Measurements from ENCODE around the gene EVC.
A peak's percentile ranks its signal among the peaks of the same experiment; 100 is the strongest.
"Not testable (repeated sequence)": the region's sequence is repeated elsewhere in the genome, so short reads cannot be mapped to it uniquely, and the experiment has no call there.

Gene EVC

GRCh38 chr4:5821665-5822358 lies 110.8 kb downstream of the EVC start:
- no peak for DNase-seq

- DNase-seq: no peak
Measured at GRCh38 chr4:5822619-5823018, 111.6 kb downstream of the EVC start.

- DNase-seq: no peak
Measured at GRCh38 chr4:5823542-5824211, 112.7 kb downstream of the EVC start.

GRCh38 chr4:5824227-5824626 lies 113.2 kb downstream of the EVC start:
- DNase-seq: no peak

GRCh38 chr4:5824635-5825034 lies 113.6 kb downstream of the EVC start:
- no peak for DNase-seq

- DNase-seq: no peak
Measured at GRCh38 chr4:5825321-5826041, 114.5 kb downstream of the EVC start.

- no peak for DNase-seq
Measured at GRCh38 chr4:5826437-5827107, 115.6 kb downstream of the EVC start.

- no peak for DNase-seq
Measured at GRCh38 chr4:5827108-5828004, 116.4 kb downstream of the EVC start.

GRCh38 chr4:5828005-5828391 lies 117.0 kb downstream of the EVC start:
- no peak for DNase-seq

- peak; percentile 50 for DNase-seq
Measured at GRCh38 chr4:5836943-5837342, 125.9 kb downstream of the EVC start.

GRCh38 chr4:5837483-5837882 lies 126.5 kb downstream of the EVC start:
- DNase-seq: not testable (repeated sequence)

- no peak for DNase-seq
Measured at GRCh38 chr4:5839332-5839731, 128.3 kb downstream of the EVC start.

- DNase-seq: no peak
Measured at GRCh38 chr4:5839751-5840674, 129.0 kb downstream of the EVC start.

- no peak for DNase-seq
Measured at GRCh38 chr4:5842456-5842855, 131.5 kb downstream of the EVC start.

GRCh38 chr4:5843573-5844530 lies 132.9 kb downstream of the EVC start:
- DNase-seq: no peak

GRCh38 chr4:5845035-5845905 lies 134.3 kb downstream of the EVC start:
- DNase-seq: no peak

- DNase-seq: no peak
Measured at GRCh38 chr4:5851637-5852301, 140.8 kb downstream of the EVC start.

GRCh38 chr4:5852523-5853202 lies 141.7 kb downstream of the EVC start:
- DNase-seq: no peak
